MM.1S (cell line): ENCODE data around the gene AANAT.

ENCODE experiments used
- CTCF ChIP-seq: fragments of 300-600 bp; sonication (generic); IDR thresholded peaks from 2 replicates; pipeline ENCODE4 v1.5.1; 2016; ENCODE audit warnings: antibody characterized with exemption, low read length, mixed read lengths
- EZH2 ChIP-seq: fragments of 300-600 bp; sonication (generic); optimal IDR thresholded peaks from 2 replicates; pipeline ENCODE3; 2017; ENCODE audit warnings: low read depth, mild to moderate bottlenecking, antibody characterized with exemption, low read length, mixed read lengths

- TF ChIP-seq CTCF (no peak), EZH2 (no peak)
Observed at GRCh38 chr17:76467809-76468633, 618 bp downstream of the AANAT start.
